ENCODE results near the gene KLHL14.

GRCh38 chr18:32753656-32754260 is 19.1 kb downstream of the KLHL14 start:
- TF ChIP-seq, protein P1, sequence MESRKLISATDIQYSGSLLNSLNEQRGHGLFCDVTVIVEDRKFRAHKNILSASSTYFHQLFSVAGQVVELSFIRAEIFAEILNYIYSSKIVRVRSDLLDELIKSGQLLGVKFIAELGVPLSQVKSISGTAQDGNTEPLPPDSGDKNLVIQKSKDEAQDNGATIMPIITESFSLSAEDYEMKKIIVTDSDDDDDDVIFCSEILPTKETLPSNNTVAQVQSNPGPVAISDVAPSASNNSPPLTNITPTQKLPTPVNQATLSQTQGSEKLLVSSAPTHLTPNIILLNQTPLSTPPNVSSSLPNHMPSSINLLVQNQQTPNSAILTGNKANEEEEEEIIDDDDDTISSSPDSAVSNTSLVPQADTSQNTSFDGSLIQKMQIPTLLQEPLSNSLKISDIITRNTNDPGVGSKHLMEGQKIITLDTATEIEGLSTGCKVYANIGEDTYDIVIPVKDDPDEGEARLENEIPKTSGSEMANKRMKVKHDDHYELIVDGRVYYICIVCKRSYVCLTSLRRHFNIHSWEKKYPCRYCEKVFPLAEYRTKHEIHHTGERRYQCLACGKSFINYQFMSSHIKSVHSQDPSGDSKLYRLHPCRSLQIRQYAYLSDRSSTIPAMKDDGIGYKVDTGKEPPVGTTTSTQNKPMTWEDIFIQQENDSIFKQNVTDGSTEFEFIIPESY (IDR thresholded peaks at IDR 0.05; ENCODE audit: extremely low read depth, insufficient replicate concordance, low read length) = no peak
- TF ChIP-seq, protein P2, sequence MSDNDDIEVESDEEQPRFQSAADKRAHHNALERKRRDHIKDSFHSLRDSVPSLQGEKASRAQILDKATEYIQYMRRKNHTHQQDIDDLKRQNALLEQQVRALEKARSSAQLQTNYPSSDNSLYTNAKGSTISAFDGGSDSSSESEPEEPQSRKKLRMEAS (IDR thresholded peaks at IDR 0.05) = no peak
- TF ChIP-seq ZNF274 (IDR thresholded peaks at IDR 0.05; ENCODE audit: low read depth, low read length) (no peak), CTCF (IDR thresholded peaks at IDR 0.05 in 2 of 3, conservative IDR thresholded peaks at IDR 0.05 in 1 of 3; ENCODE audit: borderline replicate concordance in 1 of 3, insufficient read depth in 1 of 3, low read depth in 2 of 3, low read length in 2 of 3) (no peak), SP1 (IDR thresholded peaks at IDR 0.05; ENCODE audit: low read depth) (no peak), TCF7L2 (IDR thresholded peaks at IDR 0.05; ENCODE audit: borderline replicate concordance, extremely low read depth, insufficient read depth, insufficient read length) (no peak)
- TF ChIP-seq, protein P3, sequence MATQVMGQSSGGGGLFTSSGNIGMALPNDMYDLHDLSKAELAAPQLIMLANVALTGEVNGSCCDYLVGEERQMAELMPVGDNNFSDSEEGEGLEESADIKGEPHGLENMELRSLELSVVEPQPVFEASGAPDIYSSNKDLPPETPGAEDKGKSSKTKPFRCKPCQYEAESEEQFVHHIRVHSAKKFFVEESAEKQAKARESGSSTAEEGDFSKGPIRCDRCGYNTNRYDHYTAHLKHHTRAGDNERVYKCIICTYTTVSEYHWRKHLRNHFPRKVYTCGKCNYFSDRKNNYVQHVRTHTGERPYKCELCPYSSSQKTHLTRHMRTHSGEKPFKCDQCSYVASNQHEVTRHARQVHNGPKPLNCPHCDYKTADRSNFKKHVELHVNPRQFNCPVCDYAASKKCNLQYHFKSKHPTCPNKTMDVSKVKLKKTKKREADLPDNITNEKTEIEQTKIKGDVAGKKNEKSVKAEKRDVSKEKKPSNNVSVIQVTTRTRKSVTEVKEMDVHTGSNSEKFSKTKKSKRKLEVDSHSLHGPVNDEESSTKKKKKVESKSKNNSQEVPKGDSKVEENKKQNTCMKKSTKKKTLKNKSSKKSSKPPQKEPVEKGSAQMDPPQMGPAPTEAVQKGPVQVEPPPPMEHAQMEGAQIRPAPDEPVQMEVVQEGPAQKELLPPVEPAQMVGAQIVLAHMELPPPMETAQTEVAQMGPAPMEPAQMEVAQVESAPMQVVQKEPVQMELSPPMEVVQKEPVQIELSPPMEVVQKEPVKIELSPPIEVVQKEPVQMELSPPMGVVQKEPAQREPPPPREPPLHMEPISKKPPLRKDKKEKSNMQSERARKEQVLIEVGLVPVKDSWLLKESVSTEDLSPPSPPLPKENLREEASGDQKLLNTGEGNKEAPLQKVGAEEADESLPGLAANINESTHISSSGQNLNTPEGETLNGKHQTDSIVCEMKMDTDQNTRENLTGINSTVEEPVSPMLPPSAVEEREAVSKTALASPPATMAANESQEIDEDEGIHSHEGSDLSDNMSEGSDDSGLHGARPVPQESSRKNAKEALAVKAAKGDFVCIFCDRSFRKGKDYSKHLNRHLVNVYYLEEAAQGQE (IDR thresholded peaks at IDR 0.05; ENCODE audit: low read depth) = no peak
